Activated CD8-positive, alpha-beta T cell treated with anti-CD3 and anti-CD28 coated beads for 36 hours (primary cell): ENCODE data around the gene CBX6. TPM values are rescaled to one million over a fixed set of nuclear protein-coding genes. Genes with fewer than 3 reads are reported as not detected.

Experiments used
- ATAC-seq: fragments of 200-7000 bp; cut with Tn5 transposase; one replicate; pipeline ENCODE4 v1.10.0; 2021; ENCODE audit warnings: mild to moderate bottlenecking, moderate library complexity
- CTCF ChIA-PET: fragments of 350-600 bp; sonication (Branson Sonifier 250); formaldehyde crosslinking; loops from one replicate; lab custom pipeline; 2021; ENCODE audit warnings: antibody characterized with exemption; lab: Charles Lee
- POLR2A ChIA-PET: fragments of 350-600 bp; sonication (Branson Sonifier 250); formaldehyde crosslinking; loops from one replicate; lab custom pipeline; 2021; ENCODE audit warnings: antibody characterized with exemption; lab: Charles Lee
- DNase-seq: peaks from one replicate; pipeline ENCODE4 v3.0.0-alpha.2; 2020
- H3K27ac Mint-ChIP-seq: one replicate; pipeline ENCODE4 v1.8.0; 2021; ENCODE audit warnings: mild to moderate bottlenecking, mixed read lengths
- H3K27me3 Mint-ChIP-seq: one replicate; pipeline ENCODE4 v1.8.0; 2021; ENCODE audit warnings: mixed read lengths
- H3K36me3 Mint-ChIP-seq: one replicate; pipeline ENCODE4 v1.8.0; 2021; ENCODE audit warnings: low read depth, mixed read lengths
- H3K4me1 Mint-ChIP-seq: one replicate; pipeline ENCODE4 v1.8.0; 2021; ENCODE audit warnings: low read depth, mixed read lengths
- H3K4me3 Mint-ChIP-seq: one replicate; pipeline ENCODE4 v1.8.0; 2021; ENCODE audit warnings: mild to moderate bottlenecking, moderate library complexity, mixed read lengths
- H3K9me3 Mint-ChIP-seq: one replicate; pipeline ENCODE4 v1.8.0; 2021; ENCODE audit warnings: mixed read lengths
- intact Hi-C: fragments of 100-400 bp; cut with micrococcal nuclease; formaldehyde crosslinking; loops from one replicate; pipeline ENCODE4 v1.10.0; 2022
- total RNA-seq, 2 experiments: library from RNA; stranded (reverse); gene quantifications; one replicate each; pipeline ENCODE4 v1.2.3, GENCODE V29; 2021
- TF ChIP-seq, protein P1 (sequence below): fragments of 200-600 bp; IDR thresholded peaks from one replicate; pipeline ENCODE4 v1.8.0; 2022; ENCODE audit warnings: antibody characterized with exemption, mild to moderate bottlenecking

Gene CBX6
- total RNA-seq, 2 experiments from 2014 or later: 97.7 to 99.4 TPM

DNA sequence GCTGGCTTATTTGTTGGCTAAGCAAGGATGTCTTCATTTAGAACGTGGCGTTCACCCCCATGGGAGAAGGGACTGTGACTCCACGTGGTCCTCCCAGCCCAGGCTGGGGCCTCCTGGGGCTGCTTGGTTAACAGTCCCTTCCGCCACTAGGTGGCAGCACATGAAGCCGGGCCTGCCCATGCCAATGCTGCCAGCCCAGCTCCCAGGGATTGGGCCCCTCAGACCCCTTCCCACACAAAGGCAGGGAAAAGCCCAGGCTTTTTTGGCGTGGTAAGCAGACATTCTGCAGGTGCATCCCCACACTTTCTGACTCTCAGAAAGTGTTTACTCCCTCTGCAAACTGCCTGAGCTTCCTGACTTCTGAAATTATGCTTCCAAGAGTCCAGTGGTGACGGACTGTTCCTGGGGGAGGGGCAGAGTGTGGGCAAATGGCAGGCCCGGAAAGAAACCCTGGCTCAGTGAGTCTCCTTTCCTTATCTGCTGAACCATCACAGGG is 3.1 kb downstream of the CBX6 start:
- TF ChIP-seq, protein P1, sequence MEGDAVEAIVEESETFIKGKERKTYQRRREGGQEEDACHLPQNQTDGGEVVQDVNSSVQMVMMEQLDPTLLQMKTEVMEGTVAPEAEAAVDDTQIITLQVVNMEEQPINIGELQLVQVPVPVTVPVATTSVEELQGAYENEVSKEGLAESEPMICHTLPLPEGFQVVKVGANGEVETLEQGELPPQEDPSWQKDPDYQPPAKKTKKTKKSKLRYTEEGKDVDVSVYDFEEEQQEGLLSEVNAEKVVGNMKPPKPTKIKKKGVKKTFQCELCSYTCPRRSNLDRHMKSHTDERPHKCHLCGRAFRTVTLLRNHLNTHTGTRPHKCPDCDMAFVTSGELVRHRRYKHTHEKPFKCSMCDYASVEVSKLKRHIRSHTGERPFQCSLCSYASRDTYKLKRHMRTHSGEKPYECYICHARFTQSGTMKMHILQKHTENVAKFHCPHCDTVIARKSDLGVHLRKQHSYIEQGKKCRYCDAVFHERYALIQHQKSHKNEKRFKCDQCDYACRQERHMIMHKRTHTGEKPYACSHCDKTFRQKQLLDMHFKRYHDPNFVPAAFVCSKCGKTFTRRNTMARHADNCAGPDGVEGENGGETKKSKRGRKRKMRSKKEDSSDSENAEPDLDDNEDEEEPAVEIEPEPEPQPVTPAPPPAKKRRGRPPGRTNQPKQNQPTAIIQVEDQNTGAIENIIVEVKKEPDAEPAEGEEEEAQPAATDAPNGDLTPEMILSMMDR: peak; percentile 95
- Mint-ChIP-seq H3K36me3 (peaks cover 41% of the 10 kb centered on the region), H3K9me3 (no peaks in the 10 kb centered on the region), H3K27me3 (no peaks in the 10 kb centered on the region), H3K27ac (peak overlapping the region; percentile 68), H3K4me1 (peaks cover 41% of the 10 kb centered on the region), H3K4me3 (peak overlapping the region; percentile 24)
- ChIA-PET POLR2A (interaction anchor here (1.1 to 2.8 kb wide), 2 partner anchors 11 to 134 kb away, joined by 3 to 9 read pairs; no protein-coding TSS in a partner anchor), CTCF (interaction anchor here (0.8 to 5.8 kb wide), 29 partner anchors 9 to 462 kb away, joined by 3 to 130 read pairs (median 6); partner anchors contain the start of genes APOBEC3B and SUN2)
- peak; percentile 91 for DNase-seq
- ATAC-seq: peak; percentile 25
- intact Hi-C loops: no loop called here

- intact Hi-C loops: no loop called here
- H3K9me3 Mint-ChIP-seq: no peaks in the 10 kb centered on the region
- H3K27me3 Mint-ChIP-seq: no peaks in the 10 kb centered on the region
- no peak for DNase-seq
- H3K27ac Mint-ChIP-seq: peak overlapping the region; percentile 68
- peaks cover 41% of the 10 kb centered on the region for H3K36me3 Mint-ChIP-seq
- CTCF ChIA-PET: interaction anchor here (1.1 to 5.8 kb wide), 12 partner anchors 10 to 226 kb away, joined by 3 to 130 read pairs (median 19); partner anchors contain the start of genes APOBEC3B and SUN2
- POLR2A ChIA-PET: no interaction called here
- TF ChIP-seq, protein P1: no peak
- no peak for ATAC-seq
- no peak overlapping the region for H3K4me3 Mint-ChIP-seq
- peaks cover 35% of the 10 kb centered on the region for H3K4me1 Mint-ChIP-seq
Measured at GRCh38 chr22:38868286-38868721, 3.7 kb downstream of the CBX6 start.

GRCh38 chr22:38867471-38868285 is 4.3 kb downstream of the CBX6 start:
- Mint-ChIP-seq H3K4me3 (no peak overlapping the region), H3K9me3 (no peaks in the 10 kb centered on the region), H3K27me3 (no peaks in the 10 kb centered on the region), H3K36me3 (peaks cover 41% of the 10 kb centered on the region), H3K27ac (no peak overlapping the region), H3K4me1 (peaks cover 35% of the 10 kb centered on the region)
- TF ChIP-seq, protein P1: no peak
- POLR2A ChIA-PET: no interaction called here
- ATAC-seq: no peak
- intact Hi-C loops: no loop called here
- CTCF ChIA-PET: interaction anchor here (3.5 to 5.8 kb wide), 3 partner anchors 87 to 137 kb away, joined by 17 to 130 read pairs (median 44); no protein-coding TSS in a partner anchor
- no peak for DNase-seq

GRCh38 chr22:38867124-38867455 is 4.9 kb downstream of the CBX6 start:
- intact Hi-C loops: no loop called here
- Mint-ChIP-seq H3K9me3 (no peaks in the 10 kb centered on the region), H3K36me3 (peaks cover 41% of the 10 kb centered on the region), H3K4me1 (peaks cover 31% of the 10 kb centered on the region), H3K4me3 (no peak overlapping the region), H3K27ac (no peak overlapping the region), H3K27me3 (no peaks in the 10 kb centered on the region)
- ATAC-seq (no peak), DNase-seq (no peak)
- ChIA-PET CTCF (interaction anchor here (5.8 kb wide), 1 partner anchor 138 kb away, joined by 130 read pairs; no protein-coding TSS in a partner anchor), POLR2A (no interaction called here)
- TF ChIP-seq, protein P1: no peak
